HCT116 (cell line): ENCODE measurements around the gene HCN4. TPM values are rescaled to one million over a fixed set of nuclear protein-coding genes. Genes with fewer than 3 reads are reported as not detected.

Experiments
- CBX3 ChIP-seq: IDR thresholded peaks from 2 replicates; pipeline ENCODE4 v1.6.1; 2012; ENCODE audit warnings: low read depth
- EGR1 ChIP-seq: IDR thresholded peaks from 2 replicates; pipeline ENCODE4 v1.6.1; 2012; ENCODE audit warnings: low read depth
- ELF1 ChIP-seq: IDR thresholded peaks from 2 replicates; pipeline ENCODE4 v1.6.1; 2012; ENCODE audit warnings: low read depth, borderline replicate concordance
- EZH2 ChIP-seq: fragments of 200-600 bp; sonication (generic); IDR thresholded peaks from 2 replicates; pipeline ENCODE4 v1.6.1; 2017; ENCODE audit warnings: antibody characterized with exemption, mixed run types
- EZH2phosphoT487 ChIP-seq: fragments of 200-600 bp; IDR thresholded peaks from 2 replicates; pipeline ENCODE4 v1.6.1; 2018; ENCODE audit warnings: antibody characterized with exemption, borderline replicate concordance
- FOSL1 ChIP-seq: IDR thresholded peaks from 2 replicates; pipeline ENCODE4 v1.6.1; 2012; ENCODE audit warnings: low read depth
- JUND ChIP-seq: IDR thresholded peaks from 2 replicates; pipeline ENCODE4 v1.6.1; 2012
- POLR2A ChIP-seq: IDR thresholded peaks from 2 replicates; pipeline ENCODE4 v1.7.0; 2011; ENCODE audit warnings: borderline replicate concordance; ENCODE audit not compliant: insufficient read depth, insufficient read length; ENCODE audit errors: extremely low read depth
- RAD21 ChIP-seq: IDR thresholded peaks from 2 replicates; pipeline ENCODE4 v1.6.1; 2012; ENCODE audit warnings: low read depth, mild to moderate bottlenecking
- ZFX ChIP-seq: fragments of 450-650 bp; IDR thresholded peaks from 2 replicates; pipeline ENCODE4 v1.6.1; 2017
- ZNF274 ChIP-seq: fragments of 200-500 bp; sonication (Bioruptor generic); IDR thresholded peaks from 2 replicates; pipeline ENCODE4 v1.6.1; 2014; ENCODE audit warnings: mild to moderate bottlenecking, low read depth, low read length, inconsistent platforms
- total RNA-seq: library from RNA; stranded (reverse); gene quantifications from one replicate; pipeline ENCODE4 v1.2.1, GENCODE V29; 2021; ENCODE audit not compliant: unreplicated experiment
- TF ChIP-seq, protein P1 (sequence below): IDR thresholded peaks from 2 replicates; pipeline ENCODE4 v1.6.1; 2011; ENCODE audit warnings: mild to moderate bottlenecking, low read length, moderate library complexity; ENCODE audit not compliant: insufficient replicate concordance; ENCODE audit errors: extremely low read depth
- TF ChIP-seq, protein P2 (sequence below): IDR thresholded peaks from 2 replicates; pipeline ENCODE4 v1.6.1; 2012
- TF ChIP-seq, protein P3 (sequence below), 3 experiments: fragments of 200-600 bp in 1 of 3; sonication (generic) in 1 of 3; IDR thresholded peaks in 2 of 3; conservative IDR thresholded peaks in 1 of 3; 2 replicates each; pipeline ENCODE4 v1.5.1; 2012 to 2017; ENCODE audit warnings: low read depth in 2 of 3, low read length in 2 of 3, antibody characterized with exemption in 1 of 3, borderline replicate concordance in 1 of 3, control low read depth in 1 of 3, mild to moderate bottlenecking in 1 of 3, mixed read lengths in 1 of 3, mixed run types in 1 of 3, moderate library complexity in 1 of 3; ENCODE audit not compliant: insufficient read depth in 1 of 3

The HCN4 gene
- total RNA-seq, 1 experiment from 2014 or later: 1.7 TPM

DNA sequence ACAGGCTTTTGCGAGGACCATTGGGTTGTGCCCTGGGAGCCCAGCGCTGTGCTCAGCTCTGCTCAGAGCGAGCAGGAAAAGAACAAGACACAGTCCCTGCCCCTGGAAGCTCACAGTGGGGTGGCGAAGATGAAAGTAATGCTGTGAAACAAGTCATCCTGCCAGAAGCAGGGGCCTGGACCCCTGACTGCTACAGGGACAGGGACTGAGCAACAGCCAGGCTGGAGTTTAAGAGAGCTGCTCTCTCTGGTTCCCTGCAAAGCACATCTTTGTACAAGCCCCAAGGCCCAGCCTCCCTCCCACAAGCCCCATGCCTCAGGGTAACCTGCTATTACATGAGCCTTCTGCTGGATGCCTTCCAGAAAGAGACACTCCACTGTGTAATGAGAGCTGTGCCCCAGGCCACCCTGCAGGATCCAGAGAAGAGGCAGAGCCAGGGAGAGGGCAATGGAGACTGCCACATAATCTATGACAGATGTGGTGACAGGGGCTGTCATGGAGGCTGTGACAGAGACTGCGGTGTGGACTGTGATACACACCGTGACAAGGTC lies 7.1 kb upstream of the HCN4 start (continued):
- TF ChIP-seq, protein P1, sequence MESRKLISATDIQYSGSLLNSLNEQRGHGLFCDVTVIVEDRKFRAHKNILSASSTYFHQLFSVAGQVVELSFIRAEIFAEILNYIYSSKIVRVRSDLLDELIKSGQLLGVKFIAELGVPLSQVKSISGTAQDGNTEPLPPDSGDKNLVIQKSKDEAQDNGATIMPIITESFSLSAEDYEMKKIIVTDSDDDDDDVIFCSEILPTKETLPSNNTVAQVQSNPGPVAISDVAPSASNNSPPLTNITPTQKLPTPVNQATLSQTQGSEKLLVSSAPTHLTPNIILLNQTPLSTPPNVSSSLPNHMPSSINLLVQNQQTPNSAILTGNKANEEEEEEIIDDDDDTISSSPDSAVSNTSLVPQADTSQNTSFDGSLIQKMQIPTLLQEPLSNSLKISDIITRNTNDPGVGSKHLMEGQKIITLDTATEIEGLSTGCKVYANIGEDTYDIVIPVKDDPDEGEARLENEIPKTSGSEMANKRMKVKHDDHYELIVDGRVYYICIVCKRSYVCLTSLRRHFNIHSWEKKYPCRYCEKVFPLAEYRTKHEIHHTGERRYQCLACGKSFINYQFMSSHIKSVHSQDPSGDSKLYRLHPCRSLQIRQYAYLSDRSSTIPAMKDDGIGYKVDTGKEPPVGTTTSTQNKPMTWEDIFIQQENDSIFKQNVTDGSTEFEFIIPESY: no peak
- TF ChIP-seq, protein P2, sequence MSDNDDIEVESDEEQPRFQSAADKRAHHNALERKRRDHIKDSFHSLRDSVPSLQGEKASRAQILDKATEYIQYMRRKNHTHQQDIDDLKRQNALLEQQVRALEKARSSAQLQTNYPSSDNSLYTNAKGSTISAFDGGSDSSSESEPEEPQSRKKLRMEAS: no peak
- TF ChIP-seq RAD21: no peak
- no peak for TF ChIP-seq CBX3
- TF ChIP-seq, protein P3, sequence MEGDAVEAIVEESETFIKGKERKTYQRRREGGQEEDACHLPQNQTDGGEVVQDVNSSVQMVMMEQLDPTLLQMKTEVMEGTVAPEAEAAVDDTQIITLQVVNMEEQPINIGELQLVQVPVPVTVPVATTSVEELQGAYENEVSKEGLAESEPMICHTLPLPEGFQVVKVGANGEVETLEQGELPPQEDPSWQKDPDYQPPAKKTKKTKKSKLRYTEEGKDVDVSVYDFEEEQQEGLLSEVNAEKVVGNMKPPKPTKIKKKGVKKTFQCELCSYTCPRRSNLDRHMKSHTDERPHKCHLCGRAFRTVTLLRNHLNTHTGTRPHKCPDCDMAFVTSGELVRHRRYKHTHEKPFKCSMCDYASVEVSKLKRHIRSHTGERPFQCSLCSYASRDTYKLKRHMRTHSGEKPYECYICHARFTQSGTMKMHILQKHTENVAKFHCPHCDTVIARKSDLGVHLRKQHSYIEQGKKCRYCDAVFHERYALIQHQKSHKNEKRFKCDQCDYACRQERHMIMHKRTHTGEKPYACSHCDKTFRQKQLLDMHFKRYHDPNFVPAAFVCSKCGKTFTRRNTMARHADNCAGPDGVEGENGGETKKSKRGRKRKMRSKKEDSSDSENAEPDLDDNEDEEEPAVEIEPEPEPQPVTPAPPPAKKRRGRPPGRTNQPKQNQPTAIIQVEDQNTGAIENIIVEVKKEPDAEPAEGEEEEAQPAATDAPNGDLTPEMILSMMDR (IDR thresholded peaks at IDR 0.05 in 2 of 3, conservative IDR thresholded peaks at IDR 0.05 in 1 of 3; ENCODE audit: borderline replicate concordance in 1 of 3, insufficient read depth in 1 of 3, low read depth in 2 of 3, low read length in 2 of 3): no peak
- TF ChIP-seq EZH2: no peak
- TF ChIP-seq FOSL1: no peak
- no peak for TF ChIP-seq EZH2phosphoT487
- TF ChIP-seq ELF1: no peak
- no peak for TF ChIP-seq ZNF274
- no peak for TF ChIP-seq JUND
- TF ChIP-seq ZFX: no peak
- no peak for TF ChIP-seq POLR2A
- TF ChIP-seq EGR1: no peak
- TF ChIP-seq, all 23 proteins: peak for 0
